SK-N-SH treated with all-trans-retinoic acid at 6 μM for 48 hours (cell line): ENCODE measurements around the gene MYH7B.

Source experiments
- ARNTL ChIP-seq: fragments of 450-650 bp; formaldehyde crosslinking; IDR thresholded peaks from 2 replicates; pipeline ENCODE4 v1.5.0; 2020; ENCODE audit warnings: low read depth, mild to moderate bottlenecking, moderate library complexity, borderline replicate concordance
- BACH2 ChIP-seq: fragments of 250-450 bp; sonication (Bioruptor Pico); IDR thresholded peaks from 2 replicates; pipeline ENCODE4 v1.9.0; 2021; ENCODE audit warnings: mild to moderate bottlenecking, borderline replicate concordance
- CSDC2 ChIP-seq: fragments of 250-450 bp; sonication (Bioruptor Pico); IDR thresholded peaks from 2 replicates; pipeline ENCODE4 v1.5.0; 2020; ENCODE audit warnings: mild to moderate bottlenecking, moderate library complexity
- OSR1 ChIP-seq: fragments of 250-450 bp; sonication (Bioruptor Pico); IDR thresholded peaks from 2 replicates; pipeline ENCODE4 v1.8.0; 2022; ENCODE audit warnings: moderate library complexity, mild to moderate bottlenecking, inconsistent platforms
- PATZ1 ChIP-seq: fragments of 250-450 bp; sonication (Bioruptor Pico); IDR thresholded peaks from 2 replicates; pipeline ENCODE4 v1.8.0; 2020; ENCODE audit warnings: mild to moderate bottlenecking, moderate library complexity, borderline replicate concordance
- PPARA ChIP-seq: fragments of 250-450 bp; sonication (Bioruptor Pico); IDR thresholded peaks from 2 replicates; pipeline ENCODE4 v1.5.0; 2020; ENCODE audit warnings: mild to moderate bottlenecking, borderline replicate concordance
- TCF4 ChIP-seq: fragments of 250-450 bp; sonication (Bioruptor Pico); IDR thresholded peaks from 2 replicates; pipeline ENCODE4 v1.8.0; 2021; ENCODE audit warnings: mild to moderate bottlenecking, moderate library complexity, borderline replicate concordance
- TSHZ2 ChIP-seq: fragments of 250-450 bp; sonication (Bioruptor Pico); IDR thresholded peaks from 2 replicates; pipeline ENCODE4 v1.5.0; 2020; ENCODE audit warnings: mild to moderate bottlenecking, moderate library complexity
- ZC3H10 ChIP-seq: fragments of 250-450 bp; sonication (Bioruptor Pico); IDR thresholded peaks from 2 replicates; pipeline ENCODE4 v1.5.1; 2021; ENCODE audit warnings: mild to moderate bottlenecking, moderate library complexity
- ZFP3 ChIP-seq: fragments of 250-450 bp; sonication (Bioruptor Pico); IDR thresholded peaks from 2 replicates; pipeline ENCODE4 v1.5.0; 2020; ENCODE audit warnings: mild to moderate bottlenecking, moderate library complexity
- ZNF565 ChIP-seq: fragments of 450-650 bp; formaldehyde crosslinking; conservative IDR thresholded peaks from 2 replicates; pipeline ENCODE4 v1.5.0; 2020; ENCODE audit warnings: low read depth, mild to moderate bottlenecking, moderate library complexity
- ZNF8 ChIP-seq: fragments of 450-650 bp; formaldehyde crosslinking; IDR thresholded peaks from 2 replicates; pipeline ENCODE4 v1.5.0; 2020; ENCODE audit warnings: mild to moderate bottlenecking, moderate library complexity
- TF ChIP-seq, protein P1 (sequence below): fragments of 250-450 bp; sonication (Bioruptor Pico); IDR thresholded peaks from 2 replicates; pipeline ENCODE4 v1.8.0; 2021; ENCODE audit warnings: low read depth, mild to moderate bottlenecking, moderate library complexity, borderline replicate concordance
- TF ChIP-seq, protein P2 (sequence below): fragments of 250-450 bp; sonication (Bioruptor Pico); IDR thresholded peaks from 2 replicates; pipeline ENCODE4 v1.5.1; 2020; ENCODE audit warnings: low read depth, mild to moderate bottlenecking, moderate library complexity

- TF ChIP-seq ARNTL (CRISPR knock-in tag) (no peak), PATZ1 (CRISPR knock-in tag) (no peak), PPARA (CRISPR knock-in tag) (no peak), CSDC2 (CRISPR knock-in tag) (no peak), ZNF8 (CRISPR knock-in tag) (no peak), ZFP3 (no peak), OSR1 (CRISPR knock-in tag) (no peak), TCF4 (CRISPR knock-in tag) (no peak), TSHZ2 (no peak), BACH2 (CRISPR knock-in tag) (no peak), ZC3H10 (CRISPR knock-in tag) (no peak), ZNF565 (CRISPR knock-in tag) (no peak)
- TF ChIP-seq, protein P1, sequence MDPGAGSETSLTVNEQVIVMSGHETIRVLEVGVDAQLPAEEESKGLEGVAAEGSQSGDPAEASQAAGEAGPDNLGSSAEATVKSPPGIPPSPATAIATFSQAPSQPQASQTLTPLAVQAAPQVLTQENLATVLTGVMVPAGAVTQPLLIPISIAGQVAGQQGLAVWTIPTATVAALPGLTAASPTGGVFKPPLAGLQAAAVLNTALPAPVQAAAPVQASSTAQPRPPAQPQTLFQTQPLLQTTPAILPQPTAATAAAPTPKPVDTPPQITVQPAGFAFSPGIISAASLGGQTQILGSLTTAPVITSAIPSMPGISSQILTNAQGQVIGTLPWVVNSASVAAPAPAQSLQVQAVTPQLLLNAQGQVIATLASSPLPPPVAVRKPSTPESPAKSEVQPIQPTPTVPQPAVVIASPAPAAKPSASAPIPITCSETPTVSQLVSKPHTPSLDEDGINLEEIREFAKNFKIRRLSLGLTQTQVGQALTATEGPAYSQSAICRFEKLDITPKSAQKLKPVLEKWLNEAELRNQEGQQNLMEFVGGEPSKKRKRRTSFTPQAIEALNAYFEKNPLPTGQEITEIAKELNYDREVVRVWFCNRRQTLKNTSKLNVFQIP (CRISPR knock-in tag): no peak
- TF ChIP-seq, protein P2, sequence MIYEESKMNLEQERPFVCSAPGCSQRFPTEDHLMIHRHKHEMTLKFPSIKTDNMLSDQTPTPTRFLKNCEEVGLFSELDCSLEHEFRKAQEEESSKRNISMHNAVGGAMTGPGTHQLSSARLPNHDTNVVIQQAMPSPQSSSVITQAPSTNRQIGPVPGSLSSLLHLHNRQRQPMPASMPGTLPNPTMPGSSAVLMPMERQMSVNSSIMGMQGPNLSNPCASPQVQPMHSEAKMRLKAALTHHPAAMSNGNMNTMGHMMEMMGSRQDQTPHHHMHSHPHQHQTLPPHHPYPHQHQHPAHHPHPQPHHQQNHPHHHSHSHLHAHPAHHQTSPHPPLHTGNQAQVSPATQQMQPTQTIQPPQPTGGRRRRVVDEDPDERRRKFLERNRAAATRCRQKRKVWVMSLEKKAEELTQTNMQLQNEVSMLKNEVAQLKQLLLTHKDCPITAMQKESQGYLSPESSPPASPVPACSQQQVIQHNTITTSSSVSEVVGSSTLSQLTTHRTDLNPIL: no peak
These were observed 15.6 kb upstream of the MYH7B start for GRCh38 chr20:34940081-34940481.
